NT2/D1 (cell line): ENCODE measurements around the gene EIF4E.

ENCODE experiments used
- DNase-seq: peaks from one replicate; pipeline ENCODE4 v3.0.0-alpha.2; 2011; ENCODE audit warnings: low read depth, low spot score
- H3K27me3 ChIP-seq: 2 replicates; pipeline ENCODE4 v1.6.0; 2011; ENCODE audit warnings: mild to moderate bottlenecking; ENCODE audit not compliant: insufficient read length, insufficient read depth
- H3K36me3 ChIP-seq: 2 replicates; pipeline ENCODE4 v1.6.1; 2011; ENCODE audit warnings: mild to moderate bottlenecking, low read length, mixed read lengths; ENCODE audit not compliant: insufficient read depth, insufficient read length
- H3K4me1 ChIP-seq: 2 replicates; pipeline ENCODE4 v1.5.1; 2011; ENCODE audit not compliant: insufficient read depth, insufficient read length
- H3K4me3 ChIP-seq: 2 replicates; pipeline ENCODE4 v1.5.1; 2011; ENCODE audit warnings: low read depth; ENCODE audit not compliant: insufficient read length
- H3K9ac ChIP-seq: 2 replicates; pipeline ENCODE4 v1.6.0; 2011; ENCODE audit warnings: low read depth; ENCODE audit not compliant: insufficient read length
- H3K9me3 ChIP-seq: 2 replicates; pipeline ENCODE4 v1.5.1; 2011; ENCODE audit warnings: mild to moderate bottlenecking, low read length; ENCODE audit not compliant: insufficient read depth
- SUZ12 ChIP-seq: IDR thresholded peaks from 2 replicates; pipeline ENCODE4 v1.6.1; 2011; ENCODE audit not compliant: insufficient read length, insufficient read depth; ENCODE audit errors: extremely low read depth
- YY1 ChIP-seq: IDR thresholded peaks from 2 replicates; pipeline ENCODE4 v1.6.1; 2011; ENCODE audit not compliant: insufficient read length, insufficient read depth
- ZNF274 ChIP-seq: IDR thresholded peaks from 2 replicates; pipeline ENCODE4 v1.6.1; 2011; ENCODE audit warnings: mild to moderate bottlenecking, low read depth, low read length

EIF4E gene

GRCh38 chr4:98928505-98929340, at the start of gene EIF4E:
TSS of gene EIF4E (minus strand) at chr4:98929133. CDS start at chr4:98929112, 21 bp downstream.
- Histone ChIP-seq H3K4me1 (no peaks in the 10 kb centered on the region), H3K9ac (peak within 1 kb of the TSS; percentile 93), H3K4me3 (peak within 1 kb of the TSS; percentile 85), H3K27me3 (no peaks in the 10 kb centered on the region), H3K36me3 (peaks cover 8% of the 10 kb centered on the region), H3K9me3 (peaks cover 16% of the 10 kb centered on the region)
- TF ChIP-seq ZNF274 (no peak), YY1 (peak; percentile 74), SUZ12 (no peak)
- peak; percentile 92 for DNase-seq

GRCh38 chr4:98977557-98977956, 48.6 kb upstream of the EIF4E start:
- Histone ChIP-seq H3K36me3 (no peaks in the 10 kb centered on the region), H3K27me3 (no peaks in the 10 kb centered on the region), H3K9ac (no peak overlapping the region), H3K4me1 (no peaks in the 10 kb centered on the region), H3K9me3 (no peaks in the 10 kb centered on the region), H3K4me3 (no peak overlapping the region)
- TF ChIP-seq YY1, result no peak
- no peak for TF ChIP-seq SUZ12
- no peak for TF ChIP-seq ZNF274
- no peak for DNase-seq

- Histone ChIP-seq H3K9me3 (no peaks in the 10 kb centered on the region), H3K36me3 (no peaks in the 10 kb centered on the region), H3K4me1 (no peaks in the 10 kb centered on the region), H3K4me3 (no peak overlapping the region), H3K27me3 (no peaks in the 10 kb centered on the region), H3K9ac (no peak overlapping the region)
- no peak for TF ChIP-seq SUZ12
- no peak for DNase-seq
These were observed 47.8 kb upstream of the EIF4E start for GRCh38 chr4:98976716-98977115.

- Histone ChIP-seq H3K36me3 (no peaks in the 10 kb centered on the region), H3K27me3 (no peaks in the 10 kb centered on the region)
These were observed 41.2 kb upstream of the EIF4E start for GRCh38 chr4:98969878-98970785.

GRCh38 chr4:98967786-98968329, 38.9 kb upstream of the EIF4E start:
- H3K9me3 ChIP-seq, result no peaks in the 10 kb centered on the region
- no peaks in the 10 kb centered on the region for H3K4me1 ChIP-seq
- no peak for DNase-seq
- no peak overlapping the region for H3K9ac ChIP-seq
- H3K27me3 ChIP-seq, result no peaks in the 10 kb centered on the region
- TF ChIP-seq ZNF274, result no peak
- no peak for TF ChIP-seq SUZ12
- no peak for TF ChIP-seq YY1
- no peaks in the 10 kb centered on the region for H3K36me3 ChIP-seq
- H3K4me3 ChIP-seq, result no peak overlapping the region

More at GRCh38 chr4:98969878-98970785, 41.2 kb upstream of the EIF4E start:
- Histone ChIP-seq H3K9me3 (no peaks in the 10 kb centered on the region), H3K4me3 (no peak overlapping the region), H3K4me1 (no peaks in the 10 kb centered on the region), H3K9ac (no peak overlapping the region)
- no peak for DNase-seq
- TF ChIP-seq ZNF274 (no peak), YY1 (no peak), SUZ12 (no peak)

GRCh38 chr4:98966926-98967325, 38.0 kb upstream of the EIF4E start:
- H3K27me3 ChIP-seq, result no peaks in the 10 kb centered on the region
- DNase-seq, result no peak
- no peak for TF ChIP-seq SUZ12
- no peak for TF ChIP-seq YY1
- TF ChIP-seq ZNF274, result no peak
- H3K4me3 ChIP-seq, result no peak overlapping the region
- no peaks in the 10 kb centered on the region for H3K36me3 ChIP-seq
- no peak overlapping the region for H3K9ac ChIP-seq
- H3K4me1 ChIP-seq, result no peaks in the 10 kb centered on the region
- H3K9me3 ChIP-seq, result no peaks in the 10 kb centered on the region
